HCT116 (cell line): ENCODE data around the gene CST8. TPM values are rescaled to one million over a fixed set of nuclear protein-coding genes. Genes with fewer than 3 reads are reported as not detected.

Experiments used
- ATAC-seq: fragments of 200-7000 bp; cut with Tn5 transposase; 2 replicates; pipeline ENCODE4 v1.9.1; 2020; ENCODE audit warnings: mild to moderate bottlenecking, moderate library complexity
- BruUV-seq: library from RNA; stranded (reverse); fragments of 400-500 nt; replicated peaks from 2 replicates; lab custom pipeline; 2021; lab: Mats Ljungman, UMichigan
- CTCF ChIA-PET: fragments of 300-600 bp; sonication (Branson Sonifier 250); formaldehyde crosslinking; loops from one replicate; lab custom pipeline; 2021; ENCODE audit warnings: antibody characterized with exemption; lab: Charles Lee
- POLR2A ChIA-PET: fragments of 300-600, 350-600 bp; sonication (Branson Sonifier 250); formaldehyde crosslinking; loops from one replicate; lab custom pipeline; 2021; ENCODE audit warnings: antibody characterized with exemption; lab: Charles Lee
- RAD21 ChIA-PET, 2 experiments: fragments of 300-600 bp; sonication (Branson Sonifier 250); formaldehyde crosslinking; loops; one replicate each; lab custom pipeline; 2023; ENCODE audit warnings: low total read pairs in 2 of 2; ENCODE audit not compliant: uncharacterized antibody in 2 of 2, unreplicated experiment in 2 of 2, low non-redundant PET in 1 of 2; lab: Charles Lee
- DNase-seq: peaks from one replicate; pipeline ENCODE4 v3.0.0-alpha.2; 2010; ENCODE audit warnings: low read depth, low spot score
- H2AFZ ChIP-seq: fragments of 200-600 bp; shearing (Covaris generic), sonication (generic); 2 replicates; pipeline ENCODE4 v1.6.1; 2017; ENCODE audit warnings: low read depth, mixed run types, mixed read lengths, antibody characterized with exemption, low read length; ENCODE audit not compliant: poor library complexity, severe bottlenecking
- H3K27ac ChIP-seq: 2 replicates; pipeline ENCODE4 v1.5.1; 2012; ENCODE audit warnings: low read depth, low read length
- H3K27me3 ChIP-seq: fragments of 200-600 bp; sonication (generic); 2 replicates; pipeline ENCODE4 v1.6.1; 2016; ENCODE audit warnings: mixed run types, low read length, mixed read lengths; ENCODE audit not compliant: insufficient read depth
- H3K36me3 ChIP-seq, 2 experiments: fragments of 200-500 bp in 1 of 2; fragments of 200-600 bp in 1 of 2; sonication (Bioruptor generic) in 1 of 2; sonication (generic) in 1 of 2; 2 replicates each; pipeline versions ENCODE4 v1.5.1 to v1.6.1; 2014 to 2016; ENCODE audit warnings: low read length in 2 of 2, inconsistent platforms in 1 of 2, mixed read lengths in 1 of 2, mixed run types in 1 of 2; ENCODE audit not compliant: insufficient read depth in 2 of 2, control insufficient read depth in 1 of 2
- H3K4me1 ChIP-seq, 2 experiments: fragments of 200-600 bp in 1 of 2; sonication (generic) in 1 of 2; 2 replicates each; pipeline versions ENCODE4 v1.5.1 to v1.6.1; 2012 to 2017; ENCODE audit warnings: low read length in 2 of 2, inconsistent platforms in 1 of 2, mild to moderate bottlenecking in 1 of 2, mixed read lengths in 1 of 2, mixed run types in 1 of 2, moderate library complexity in 1 of 2; ENCODE audit not compliant: insufficient read depth in 2 of 2, control insufficient read depth in 1 of 2
- H3K4me2 ChIP-seq: fragments of 200-600 bp; sonication (generic); 2 replicates; pipeline ENCODE4 v1.6.1; 2017; ENCODE audit warnings: mixed run types, low read length, mixed read lengths
- H3K4me3 ChIP-seq, 2 experiments: fragments of 200-600 bp in 1 of 2; sonication (generic) in 1 of 2; replicated peaks in 1 of 2; 2 replicates each; pipeline ENCODE4 v1.5.1; 2011 to 2016; ENCODE audit warnings: low read length in 2 of 2, control low read depth in 1 of 2, low read depth in 1 of 2, mild to moderate bottlenecking in 1 of 2, mixed read lengths in 1 of 2, mixed run types in 1 of 2
- H3K79me2 ChIP-seq: fragments of 200-600 bp; sonication (generic); 2 replicates; pipeline ENCODE4 v1.6.1; 2017; ENCODE audit warnings: mild to moderate bottlenecking, mixed run types, low read length, moderate library complexity, mixed read lengths; ENCODE audit not compliant: insufficient read depth
- H3K9ac ChIP-seq: fragments of 200-600 bp; sonication (generic); 2 replicates; pipeline ENCODE4 v1.6.1; 2016; ENCODE audit warnings: low read length, mixed read lengths
- H3K9me2 ChIP-seq: fragments of 200-600 bp; sonication (generic), shearing (Covaris generic); 2 replicates; pipeline ENCODE4 v1.6.1; 2017; ENCODE audit warnings: mixed run types, mild to moderate bottlenecking, moderate library complexity; ENCODE audit not compliant: insufficient read depth
- H3K9me3 ChIP-seq, 2 experiments: fragments of 200-500 bp in 1 of 2; fragments of 200-600 bp in 1 of 2; sonication (Bioruptor generic) in 1 of 2; sonication (generic) in 1 of 2; 2 replicates each; pipeline ENCODE4 v1.6.1; 2014 to 2017; ENCODE audit warnings: low read length in 2 of 2, mixed read lengths in 2 of 2, inconsistent platforms in 1 of 2, low read depth in 1 of 2, mild to moderate bottlenecking in 1 of 2, mixed run types in 1 of 2, moderate library complexity in 1 of 2; ENCODE audit not compliant: control insufficient read depth in 1 of 2, insufficient read depth in 1 of 2
- H4K20me1 ChIP-seq: fragments of 200-600 bp; sonication (generic), shearing (Covaris generic); 2 replicates; pipeline ENCODE4 v1.6.1; 2017; ENCODE audit warnings: mixed run types, mild to moderate bottlenecking, moderate library complexity; ENCODE audit not compliant: insufficient read depth
- CBX3 ChIP-seq: IDR thresholded peaks from 2 replicates; pipeline ENCODE4 v1.6.1; 2012; ENCODE audit warnings: low read depth
- EGR1 ChIP-seq: IDR thresholded peaks from 2 replicates; pipeline ENCODE4 v1.6.1; 2012; ENCODE audit warnings: low read depth
- ELF1 ChIP-seq: IDR thresholded peaks from 2 replicates; pipeline ENCODE4 v1.6.1; 2012; ENCODE audit warnings: low read depth, borderline replicate concordance
- EZH2phosphoT487 ChIP-seq: fragments of 200-600 bp; IDR thresholded peaks from 2 replicates; pipeline ENCODE4 v1.6.1; 2018; ENCODE audit warnings: antibody characterized with exemption, borderline replicate concordance
- FOSL1 ChIP-seq: IDR thresholded peaks from 2 replicates; pipeline ENCODE4 v1.6.1; 2012; ENCODE audit warnings: low read depth
- MAX ChIP-seq: IDR thresholded peaks from 2 replicates; pipeline ENCODE4 v1.6.1; 2012
- RAD21 ChIP-seq: IDR thresholded peaks from 2 replicates; pipeline ENCODE4 v1.6.1; 2012; ENCODE audit warnings: low read depth, mild to moderate bottlenecking
- TCF7L2 ChIP-seq: IDR thresholded peaks from 2 replicates; pipeline ENCODE4 v1.7.0; 2011; ENCODE audit warnings: borderline replicate concordance, inconsistent platforms; ENCODE audit not compliant: insufficient read depth, insufficient read length; ENCODE audit errors: extremely low read depth
- YY1 ChIP-seq: IDR thresholded peaks from 2 replicates; pipeline ENCODE4 v1.6.1; 2011; ENCODE audit warnings: low read length, low read depth, moderate library complexity, mild to moderate bottlenecking; ENCODE audit not compliant: insufficient replicate concordance; ENCODE audit errors: extremely low read depth
- intact Hi-C: fragments of 100-400 bp; cut with micrococcal nuclease; formaldehyde crosslinking; loops from 2 replicates; pipeline ENCODE4 v1.10.0; 2022
- total RNA-seq: library from RNA; stranded (reverse); gene quantifications from one replicate; pipeline ENCODE4 v1.2.1, GENCODE V29; 2021; ENCODE audit not compliant: unreplicated experiment

Gene CST8
- total RNA-seq, 1 experiment from 2014 or later, result not detected

- H3K4me1 ChIP-seq, result no peaks in the 10 kb centered on the region
- no peak for TF ChIP-seq FOSL1
- TF ChIP-seq MAX, result no peak
- TF ChIP-seq YY1, result no peak
- no peak for TF ChIP-seq RAD21
- no peak for TF ChIP-seq ELF1
- no peak for TF ChIP-seq EGR1
- 0 out of 2 replicates have a peak, but pooled peaks cover 6% of the 10 kb centered on the region for H3K27me3 ChIP-seq
- RAD21 ChIA-PET, result no interaction called here
- DNase-seq, result no peak
- intact Hi-C loops, result no loop called here
- CTCF ChIA-PET, result no interaction called here
- no peaks in the 10 kb centered on the region for H3K9me3 ChIP-seq
- H2AFZ ChIP-seq, result no peak overlapping the region
- no TSS peak for BruUV-seq
- H3K36me3 ChIP-seq, result no peaks in the 10 kb centered on the region
- POLR2A ChIA-PET, result no interaction called here
- H3K9me2 ChIP-seq, result no peaks in the 10 kb centered on the region
- H3K4me3 ChIP-seq, result no peak overlapping the region
- H3K4me2 ChIP-seq, result no peak overlapping the region
- no peak overlapping the region for H3K9ac ChIP-seq
- no peak for ATAC-seq
- H4K20me1 ChIP-seq, result no peaks in the 10 kb centered on the region
- H3K27ac ChIP-seq, result no peak overlapping the region
- no peaks in the 10 kb centered on the region for H3K79me2 ChIP-seq
Measured at GRCh38 chr20:23534801-23535593, 44.1 kb downstream of the CST8 start.

DNA sequence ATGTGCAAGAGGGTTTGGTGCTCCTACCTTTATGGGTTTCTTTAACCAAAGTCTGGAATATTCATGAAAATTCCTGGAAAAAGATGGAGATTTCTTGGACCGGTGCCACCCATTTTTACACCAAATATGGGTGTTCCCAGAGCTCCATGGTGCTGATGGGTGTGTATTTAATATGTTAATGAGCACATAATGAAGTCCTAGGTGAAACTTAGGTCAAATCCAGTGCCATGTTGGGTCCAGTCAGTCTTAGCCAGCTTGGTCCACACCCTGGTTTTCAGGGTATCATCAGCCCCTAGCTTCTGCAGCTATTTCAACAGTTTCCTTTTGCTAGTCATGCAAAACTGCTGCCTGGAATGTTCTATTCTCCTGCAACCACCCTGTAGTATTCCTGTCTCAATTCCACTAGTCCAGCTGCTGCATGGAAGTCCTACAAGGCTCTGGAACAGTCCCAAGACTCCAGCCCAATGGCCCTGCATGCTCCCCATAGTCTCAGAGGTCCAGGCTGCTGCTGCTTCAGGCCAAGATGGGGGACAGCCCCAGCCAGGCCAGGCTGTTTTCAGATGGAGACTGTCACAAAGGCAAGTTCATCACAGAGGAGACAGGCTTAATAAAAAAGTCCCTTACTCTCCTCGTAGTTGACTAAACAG lies 45.5 kb downstream of the CST8 start:
- CTCF ChIA-PET, result no interaction called here
- POLR2A ChIA-PET, result no interaction called here
- intact Hi-C loops, result no loop called here

More for the DNA sequence above, 45.5 kb downstream of the CST8 start:
- Histone ChIP-seq H3K4me2 (no peak overlapping the region), H3K79me2 (no peaks in the 10 kb centered on the region), H3K4me1 (peaks cover 0 to 4% of the 10 kb centered on the region in 2 experiments; a peak in 1 of 4 replicates), H3K27ac (no peak overlapping the region), H3K4me3 (no peak overlapping the region), H4K20me1 (no peaks in the 10 kb centered on the region), H3K36me3 (no peaks in the 10 kb centered on the region), H3K9me2 (no peaks in the 10 kb centered on the region), H2AFZ (no peak overlapping the region), H3K27me3 (0 out of 2 replicates have a peak, but pooled peaks cover 4% of the 10 kb centered on the region), H3K9me3 (no peaks in the 10 kb centered on the region), H3K9ac (no peak overlapping the region)
- RAD21 ChIA-PET, result no interaction called here
- DNase-seq, result no peak
- BruUV-seq, result no TSS peak
- no peak for ATAC-seq
- TF ChIP-seq MAX (no peak), TCF7L2 (no peak), CBX3 (no peak), EZH2phosphoT487 (no peak)
